Sigmoid colon (tissue), 7 donors: ENCODE measurements around the gene PLA2R1. TPM values are rescaled to one million over a fixed set of nuclear protein-coding genes. Genes with fewer than 3 reads are reported as not detected.

Experiments used
- DNase-seq: peaks from one replicate; pipeline ENCODE4 v3.0.0-alpha.2; 2019
- H3K27ac ChIP-seq, 4 donors: fragments of 200-600 bp; sonication (generic); one replicate each; pipeline ENCODE4 v1.5.1; 2016 to 2019; ENCODE audit warnings: mild to moderate bottlenecking in 1 of 4
- H3K27me3 ChIP-seq, 3 donors: fragments of 200-600 bp; sonication (generic); one replicate each; pipeline ENCODE4 v1.5.1; 2019; ENCODE audit warnings: mild to moderate bottlenecking in 1 of 3
- H3K36me3 ChIP-seq, 4 donors: fragments of 200-600 bp; sonication (generic); one replicate each; pipeline ENCODE4 v1.5.1; 2016 to 2019
- H3K4me1 ChIP-seq, 4 donors: fragments of 200-600 bp; sonication (generic); one replicate each; pipeline ENCODE4 v1.5.1; 2017 to 2019
- H3K4me3 ChIP-seq, 4 donors: fragments of 200-600 bp; sonication (generic); one replicate each; pipeline ENCODE4 v1.5.1; 2017 to 2019; ENCODE audit warnings: mild to moderate bottlenecking in 2 of 4, moderate library complexity in 1 of 4
- H3K9me3 ChIP-seq, 4 donors: fragments of 200-600 bp in 3 of 4; sonication (generic) in 3 of 4; one replicate each; pipeline versions ENCODE4 v1.5.1 to v1.6.1; 2013 to 2019
- CTCF ChIP-seq, 4 experiments: fragments of 450-650 bp in 3 of 4; fragments of 200-600 bp in 1 of 4; IDR thresholded peaks; one replicate each; pipeline ENCODE4 v1.5.1; 2016 to 2019; ENCODE audit warnings: antibody characterized with exemption in 4 of 4, mild to moderate bottlenecking in 3 of 4, moderate library complexity in 2 of 4
- EP300 ChIP-seq, 4 donors: sonication (generic); formaldehyde crosslinking; IDR thresholded peaks; one replicate each; pipeline ENCODE4 v1.6.1; 2017; ENCODE audit warnings: antibody characterized with exemption in 4 of 4
- POLR2A ChIP-seq, 2 donors: fragments of 450-650 bp; IDR thresholded peaks; one replicate each; pipeline ENCODE4 v1.6.1; 2016; ENCODE audit warnings: antibody characterized with exemption in 2 of 2, mild to moderate bottlenecking in 2 of 2, moderate library complexity in 2 of 2
- POLR2AphosphoS5 ChIP-seq, 4 donors: sonication (generic); formaldehyde crosslinking; IDR thresholded peaks; one replicate each; pipeline ENCODE4 v1.6.1; 2017; ENCODE audit warnings: antibody characterized with exemption in 4 of 4
- WGBS, 2 donors: extraction: QIAGEN DNeasy Blood & Tissue Kit; methylation state at CpG; one replicate each; pipeline ENCODE4 v1.1.7; 2013; 5-methylcytosine and 5-hydroxymethylcytosine counted together
- intact Hi-C: fragments of 100-400 bp; cut with DNase I; formaldehyde crosslinking; loops from one replicate; pipeline ENCODE4 v1.15.1; 2023
- polyA plus RNA-seq, 3 donors: library from polyadenylated mRNA; stranded (reverse); fragments of 200-250 nt; gene quantifications; one replicate each; pipeline ENCODE4 v1.2.3, GENCODE V29; 2013
- total RNA-seq, 4 donors: library from RNA; depleted of rRNA; stranded (reverse); fragments of >200 nt; gene quantifications; one replicate each; pipeline ENCODE4 v1.1.0, GENCODE V29; 2016
- donor health status: healthy with polysubstance abuse.
- donor health status: Bipolar disorder and iron deficiency.
- donor health status: healthy.

Gene PLA2R1
- total and polyA plus RNA-seq, 7 donors, result 0.23 to 19.7 (median 3.9) TPM

- Histone ChIP-seq H3K36me3 (no peaks in the 10 kb centered on the region), H3K4me1 (peaks cover 0 to 23% (median 11%) of the 10 kb centered on the region in 4 donors), H3K9me3 (no peaks in the 10 kb centered on the region), H3K4me3 (peak overlapping the region; percentile 55 to 90 (median 80)), H3K27ac (peak overlapping the region in 2 of 4 donors; percentile 67 to 72), H3K27me3 (no peaks in the 10 kb centered on the region)
- no peak for DNase-seq
- 54 to 77% methylated on average over 18 of the region's 18 CpGs for WGBS, 2 donors
- intact Hi-C loops, result no loop called here
- TF ChIP-seq POLR2AphosphoS5 (IDR thresholded peaks at IDR 0.05), result no peak
- no peak for TF ChIP-seq POLR2A (IDR thresholded peaks at IDR 0.05)
- TF ChIP-seq CTCF (IDR thresholded peaks at IDR 0.05), result no peak
- no peak for TF ChIP-seq EP300 (IDR thresholded peaks at IDR 0.05)
These were observed 882 bp downstream of the PLA2R1 start for GRCh38 chr2:160061533-160061932.

GRCh38 chr2:160060297-160060696, 2.1 kb downstream of the PLA2R1 start:
- no peaks in the 10 kb centered on the region for H3K36me3 ChIP-seq
- WGBS, 2 donors, result 95 to 99% methylated on average over 2 of the region's 2 CpGs
- TF ChIP-seq EP300 (IDR thresholded peaks at IDR 0.05), result no peak
- no peak for TF ChIP-seq POLR2A (IDR thresholded peaks at IDR 0.05)
- no peak for TF ChIP-seq POLR2AphosphoS5 (IDR thresholded peaks at IDR 0.05)
- TF ChIP-seq CTCF (IDR thresholded peaks at IDR 0.05), result no peak
- no peak overlapping the region for H3K4me3 ChIP-seq
- peaks cover 0 to 31% (median 18%) of the 10 kb centered on the region in 4 donors for H3K4me1 ChIP-seq
- intact Hi-C loops, result no loop called here
- no peak for DNase-seq
- H3K9me3 ChIP-seq, result no peaks in the 10 kb centered on the region
- no peaks in the 10 kb centered on the region for H3K27me3 ChIP-seq
- H3K27ac ChIP-seq, result no peak overlapping the region

GRCh38 chr2:160057356-160057755, 5.1 kb downstream of the PLA2R1 start:
- no peaks in the 10 kb centered on the region for H3K9me3 ChIP-seq
- intact Hi-C loops, result no loop called here
- no peak overlapping the region for H3K27ac ChIP-seq
- TF ChIP-seq EP300 (IDR thresholded peaks at IDR 0.05) (no peak), POLR2AphosphoS5 (IDR thresholded peaks at IDR 0.05) (no peak), CTCF (IDR thresholded peaks at IDR 0.05) (no peak), POLR2A (IDR thresholded peaks at IDR 0.05) (no peak)
- H3K27me3 ChIP-seq, result no peaks in the 10 kb centered on the region
- H3K36me3 ChIP-seq, result no peaks in the 10 kb centered on the region
- no peak for DNase-seq
- WGBS, 2 donors, result 70 to 80% methylated on average over 2 of the region's 2 CpGs
- H3K4me3 ChIP-seq, result no peak overlapping the region
- H3K4me1 ChIP-seq, result peaks cover 0 to 24% (median 20%) of the 10 kb centered on the region in 4 donors

GRCh38 chr2:160055726-160056108, 6.7 kb downstream of the PLA2R1 start:
- H3K36me3 ChIP-seq, result no peaks in the 10 kb centered on the region
- no peak for TF ChIP-seq POLR2AphosphoS5 (IDR thresholded peaks at IDR 0.05)
- no peak for TF ChIP-seq CTCF (IDR thresholded peaks at IDR 0.05)
- TF ChIP-seq POLR2A (IDR thresholded peaks at IDR 0.05), result no peak
- TF ChIP-seq EP300 (IDR thresholded peaks at IDR 0.05), result no peak
- 93 to 95% methylated on average over 7 of the region's 7 CpGs for WGBS, 2 donors
- no peak overlapping the region for H3K4me3 ChIP-seq
- DNase-seq, result no peak
- intact Hi-C loops, result no loop called here
- H3K27ac ChIP-seq, result peak overlapping the region in 2 of 4 donors; percentile 37 to 54
- peaks cover 0 to 30% (median 17%) of the 10 kb centered on the region in 4 donors for H3K4me1 ChIP-seq
- no peaks in the 10 kb centered on the region for H3K27me3 ChIP-seq
- H3K9me3 ChIP-seq, result no peaks in the 10 kb centered on the region
